Ovary (tissue), 9 donors: ENCODE data around the gene TRMT2A. TPM values are rescaled to one million over a fixed set of nuclear protein-coding genes. Genes with fewer than 3 reads are reported as not detected.

Experiments
- DNase-seq, 5 donors: peaks; one replicate each; pipeline ENCODE4 v3.0.0-alpha.2; 2019 to 2020
- H3K27ac ChIP-seq, 2 donors: fragments of 200-600 bp; one replicate each; pipeline versions ENCODE4 v1.5.1 to v1.8.0; 2019 to 2022
- H3K27me3 ChIP-seq: fragments of 200-600 bp; one replicate; pipeline ENCODE4 v1.8.0; 2022
- H3K36me3 ChIP-seq: fragments of 200-600 bp; sonication (generic); one replicate; pipeline ENCODE4 v1.5.1; 2019
- H3K4me1 ChIP-seq: one replicate; pipeline ENCODE4 v1.8.1; 2013; ENCODE audit warnings: mild to moderate bottlenecking, moderate library complexity; ENCODE audit not compliant: insufficient read depth
- H3K4me3 ChIP-seq: fragments of 200-600 bp; sonication (generic); one replicate; pipeline ENCODE4 v1.5.1; 2017
- H3K9me3 ChIP-seq, 2 donors: fragments of 200-600 bp in 1 of 2; sonication (generic) in 1 of 2; one replicate each; pipeline versions ENCODE4 v1.5.1 to v1.8.1; 2013 to 2019; ENCODE audit warnings: mild to moderate bottlenecking in 1 of 2, moderate library complexity in 1 of 2
- CTCF ChIP-seq, 3 donors: fragments of 450-650 bp in 2 of 3; fragments of 200-600 bp in 1 of 3; IDR thresholded peaks; one replicate each; pipeline versions ENCODE4 v1.5.1 to v1.8.0; 2016 to 2022; ENCODE audit warnings: antibody characterized with exemption in 3 of 3, mild to moderate bottlenecking in 1 of 3
- EP300 ChIP-seq: sonication (generic); formaldehyde crosslinking; IDR thresholded peaks from one replicate; pipeline ENCODE4 v1.6.1; 2017; ENCODE audit warnings: antibody characterized with exemption
- POLR2A ChIP-seq: fragments of 450-650 bp; IDR thresholded peaks from one replicate; pipeline ENCODE4 v1.6.1; 2017; ENCODE audit warnings: antibody characterized with exemption, mild to moderate bottlenecking, moderate library complexity
- WGBS, 3 donors: extraction: QIAGEN DNeasy Blood & Tissue Kit in 1 of 3; methylation state at CpG; one replicate each; pipeline versions ENCODE4 v1.1.5 to v1.1.7; 2013 to 2017; 5-methylcytosine and 5-hydroxymethylcytosine counted together
- intact Hi-C, 4 donors: fragments of 100-400 bp; cut with DNase I; formaldehyde crosslinking; loops; one replicate each; pipeline versions ENCODE4 v1.11.0 to v1.15.1; 2022 to 2023
- polyA plus RNA-seq, 2 donors: library from polyadenylated mRNA; stranded (reverse); fragments of 200-250 nt in 1 of 2; fragments of 350-450 nt in 1 of 2; fragmentation: Illumina TruSeq in 1 of 2; extraction: RNeasy Lipid Tissue Mini Kit (QIAGEN cat#74804) in 1 of 2; gene quantifications; one replicate each; pipeline ENCODE4 v1.2.3, GENCODE V29; 2013 to 2014
- total RNA-seq, 7 donors: library from RNA; depleted of rRNA in 2 of 7; stranded (reverse); fragments of >200 nt in 2 of 7; fragmentation: NEBNext Ultra II Directional in 3 of 7; extraction: Animal tissue kit (Norgen Biotek cat#: 25700) in 3 of 7; gene quantifications; one replicate each; pipeline versions ENCODE4 v1.1.0 to v1.2.4, GENCODE V29; 2016 to 2023
- donor health status: DM: no; HTN: no; CAD: no; lungs with moderate emphysema.
- donor health status: DM: no; HTN: no; CAD: no.
- donor health status: Bipolar disorder and iron deficiency.
- donor health status: DM: yes; HTN: yes; CAD: no.
- donor health status: DM: no; HTN: no; CAD: no.
- donor health status: DM: yes; HTN: yes; CAD: no.

The TRMT2A gene
- total and polyA plus RNA-seq, 9 donors = 2.8 to 59.7 (median 44.6) TPM

- H3K27me3 ChIP-seq = no peaks in the 10 kb centered on the region
- WGBS, 3 donors = 83 to 84% (median 83%) methylated on average over 14 of the region's 14 CpGs
- no peak overlapping the region for H3K27ac ChIP-seq
- TF ChIP-seq POLR2A (no peak), CTCF (IDR thresholded peaks at IDR 0.05) (no peak), EP300 (no peak)
- H3K9me3 ChIP-seq = no peaks in the 10 kb centered on the region
- H3K36me3 ChIP-seq = no peaks in the 10 kb centered on the region
- intact Hi-C loops = no loop called here
- DNase-seq = no peak
- no peak overlapping the region for H3K4me3 ChIP-seq
- H3K4me1 ChIP-seq = no peaks in the 10 kb centered on the region
Measured at GRCh38 chr22:20065896-20066616, 51.0 kb downstream of the TRMT2A start.

GRCh38 chr22:20064545-20065262 is 52.3 kb downstream of the TRMT2A start:
- Histone ChIP-seq H3K27ac (no peak overlapping the region), H3K9me3 (no peaks in the 10 kb centered on the region), H3K4me3 (no peak overlapping the region), H3K27me3 (no peaks in the 10 kb centered on the region), H3K4me1 (no peaks in the 10 kb centered on the region), H3K36me3 (no peaks in the 10 kb centered on the region)
- DNase-seq = no peak
- intact Hi-C loops = no loop called here
- no peak for TF ChIP-seq CTCF (IDR thresholded peaks at IDR 0.05)
- no peak for TF ChIP-seq POLR2A
- no peak for TF ChIP-seq EP300
- 86 to 89% (median 87%) methylated on average over 18 of the region's 18 CpGs for WGBS, 3 donors

- 89 to 97% (median 94%) methylated on average over 3 of the region's 3 CpGs for WGBS, 3 donors
- intact Hi-C loops = no loop called here
Measured at GRCh38 chr22:20064140-20064480, 52.9 kb downstream of the TRMT2A start.

GRCh38 chr22:20063271-20064139 is 53.5 kb downstream of the TRMT2A start:
- no peak for TF ChIP-seq EP300
- no peak for TF ChIP-seq POLR2A
- TF ChIP-seq CTCF (IDR thresholded peaks at IDR 0.05) = no peak
- intact Hi-C loops = no loop called here

More at GRCh38 chr22:20064140-20064480, 52.9 kb downstream of the TRMT2A start:
- Histone ChIP-seq H3K27me3 (no peaks in the 10 kb centered on the region), H3K4me3 (no peak overlapping the region), H3K36me3 (no peaks in the 10 kb centered on the region), H3K4me1 (no peaks in the 10 kb centered on the region), H3K27ac (no peak overlapping the region), H3K9me3 (no peaks in the 10 kb centered on the region)
- no peak for TF ChIP-seq EP300
- DNase-seq = no peak

More at GRCh38 chr22:20063271-20064139, 53.5 kb downstream of the TRMT2A start:
- no peak overlapping the region for H3K4me3 ChIP-seq
- H3K4me1 ChIP-seq = no peaks in the 10 kb centered on the region
- no peak for DNase-seq
- H3K27me3 ChIP-seq = no peaks in the 10 kb centered on the region
- WGBS, 3 donors = 89 to 91% (median 90%) methylated on average over 24 to 27 of the region's 27 CpGs
- H3K36me3 ChIP-seq = no peaks in the 10 kb centered on the region
- no peaks in the 10 kb centered on the region for H3K9me3 ChIP-seq
- H3K27ac ChIP-seq = no peak overlapping the region
